ENCODE measurements around the gene RPS2.

The RPS2 gene

DNA sequence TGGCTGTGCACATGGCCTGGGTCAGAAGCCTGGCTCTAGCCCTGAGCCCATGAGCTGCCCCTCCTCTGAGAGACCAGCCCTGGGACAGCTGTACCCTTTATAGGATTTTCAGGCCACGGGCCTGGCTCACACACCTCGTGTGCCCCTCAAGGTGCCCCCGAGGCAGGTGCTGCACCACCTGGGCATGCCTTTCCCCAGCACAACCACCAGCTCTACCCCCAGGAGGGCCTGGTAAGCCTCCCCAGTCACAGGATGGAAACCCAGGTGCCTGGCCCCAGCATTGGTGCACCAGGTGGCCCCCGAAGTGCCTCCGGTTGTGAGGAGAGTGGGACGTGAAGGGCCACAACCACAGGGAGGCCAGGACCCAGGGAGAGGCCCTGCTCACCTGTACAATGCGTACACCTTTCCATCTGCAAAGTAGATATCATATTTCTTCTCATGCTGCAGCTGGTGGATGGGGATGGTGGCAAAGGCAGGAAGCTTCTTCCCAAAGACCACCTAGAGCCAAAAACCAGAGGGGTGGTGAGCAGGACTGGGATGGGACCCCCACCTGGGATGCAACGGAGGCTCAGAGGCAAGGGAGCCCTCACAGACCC is 38.7 kb upstream of the RPS2 start:
- peaks cover 44% of the 10 kb centered on the region for H3K79me2 ChIP-seq (ENCODE audit: insufficient read depth, low read length)
- H3K4me2 ChIP-seq (ENCODE audit: low read depth, low read length, poor library complexity, severe bottlenecking), result no peak overlapping the region
- no peaks in the 10 kb centered on the region for H3K27me3 ChIP-seq (ENCODE audit: insufficient read depth, low read length, poor library complexity, severe bottlenecking)
- no peak for TF ChIP-seq EZH2phosphoT487 (IDR thresholded peaks at IDR 0.05; ENCODE audit: borderline replicate concordance)
- TF ChIP-seq, protein P1, sequence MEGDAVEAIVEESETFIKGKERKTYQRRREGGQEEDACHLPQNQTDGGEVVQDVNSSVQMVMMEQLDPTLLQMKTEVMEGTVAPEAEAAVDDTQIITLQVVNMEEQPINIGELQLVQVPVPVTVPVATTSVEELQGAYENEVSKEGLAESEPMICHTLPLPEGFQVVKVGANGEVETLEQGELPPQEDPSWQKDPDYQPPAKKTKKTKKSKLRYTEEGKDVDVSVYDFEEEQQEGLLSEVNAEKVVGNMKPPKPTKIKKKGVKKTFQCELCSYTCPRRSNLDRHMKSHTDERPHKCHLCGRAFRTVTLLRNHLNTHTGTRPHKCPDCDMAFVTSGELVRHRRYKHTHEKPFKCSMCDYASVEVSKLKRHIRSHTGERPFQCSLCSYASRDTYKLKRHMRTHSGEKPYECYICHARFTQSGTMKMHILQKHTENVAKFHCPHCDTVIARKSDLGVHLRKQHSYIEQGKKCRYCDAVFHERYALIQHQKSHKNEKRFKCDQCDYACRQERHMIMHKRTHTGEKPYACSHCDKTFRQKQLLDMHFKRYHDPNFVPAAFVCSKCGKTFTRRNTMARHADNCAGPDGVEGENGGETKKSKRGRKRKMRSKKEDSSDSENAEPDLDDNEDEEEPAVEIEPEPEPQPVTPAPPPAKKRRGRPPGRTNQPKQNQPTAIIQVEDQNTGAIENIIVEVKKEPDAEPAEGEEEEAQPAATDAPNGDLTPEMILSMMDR (conservative IDR thresholded peaks at IDR 0.05; ENCODE audit: low read length), result no peak
- H3K9me2 ChIP-seq (replicated peaks; ENCODE audit: low read depth, low read length), result no peaks in the 10 kb centered on the region
- no peaks in the 10 kb centered on the region for H3K9me3 ChIP-seq (ENCODE audit: insufficient read depth, low read depth, low read length)
- no peak overlapping the region for H3K4me3 ChIP-seq (ENCODE audit: low read length, poor library complexity, severe bottlenecking)
- no peak overlapping the region for H2AFZ ChIP-seq (ENCODE audit: low read length)
- no peaks in the 10 kb centered on the region for H3F3A ChIP-seq (ENCODE audit: low read depth)
- H3K4me1 ChIP-seq (ENCODE audit: insufficient read depth, low read length, poor library complexity, severe bottlenecking), result peaks cover 4% of the 10 kb centered on the region
- peaks cover 28% of the 10 kb centered on the region; the same call in 1 of the 2 replicates for H3K36me3 ChIP-seq (ENCODE audit: insufficient read depth, low read length)
- H3K9ac ChIP-seq (ENCODE audit: low read depth, low read length, poor library complexity, severe bottlenecking), result no peak overlapping the region
- peaks cover 15% of the 10 kb centered on the region for H4K20me1 ChIP-seq (ENCODE audit: insufficient read depth, low read length, poor library complexity, severe bottlenecking)

DNA sequence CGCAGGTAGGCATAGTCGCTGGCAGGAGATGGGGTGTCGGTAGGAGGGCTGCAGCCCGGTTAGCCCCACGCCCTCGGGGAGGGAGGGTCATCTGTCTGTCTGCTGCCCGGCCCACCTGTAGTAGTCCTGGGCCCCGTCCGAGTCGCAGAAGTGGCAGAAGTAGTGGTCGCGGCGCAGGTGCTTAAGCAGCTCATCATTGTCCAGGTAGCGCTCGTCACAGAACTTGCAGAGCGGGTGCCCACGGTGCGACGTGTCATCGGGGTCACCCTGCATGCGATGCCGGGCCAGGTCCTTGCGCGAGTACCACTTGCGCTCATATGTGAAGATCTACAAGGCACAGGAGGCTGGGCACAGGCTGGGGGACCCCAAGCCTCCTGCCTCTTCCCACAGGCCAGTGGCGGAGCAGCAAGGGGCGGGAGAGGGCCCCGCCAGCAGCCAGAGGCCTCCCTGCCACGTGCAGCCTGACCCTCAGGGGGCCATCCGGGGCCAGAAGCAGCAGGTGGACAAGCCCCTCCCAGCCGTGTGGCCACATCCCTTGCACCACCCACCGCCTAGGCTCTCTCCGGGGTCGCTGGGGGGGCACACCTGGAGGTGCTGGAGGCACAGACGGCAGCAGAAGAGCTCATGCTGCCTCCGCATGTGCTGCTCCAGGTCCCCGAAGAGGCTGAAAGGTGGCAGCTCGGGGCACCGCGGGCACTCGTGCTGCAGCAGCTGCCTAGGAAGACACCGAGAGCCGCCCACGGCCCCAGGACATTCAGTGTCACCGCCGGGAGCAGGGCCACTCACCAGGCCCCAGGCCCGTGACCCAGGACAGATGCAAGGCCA is 38.0 kb upstream of the RPS2 start:
- peaks cover 37% of the 10 kb centered on the region for H3K79me2 ChIP-seq (ENCODE audit: insufficient read depth, low read length)

DNA sequence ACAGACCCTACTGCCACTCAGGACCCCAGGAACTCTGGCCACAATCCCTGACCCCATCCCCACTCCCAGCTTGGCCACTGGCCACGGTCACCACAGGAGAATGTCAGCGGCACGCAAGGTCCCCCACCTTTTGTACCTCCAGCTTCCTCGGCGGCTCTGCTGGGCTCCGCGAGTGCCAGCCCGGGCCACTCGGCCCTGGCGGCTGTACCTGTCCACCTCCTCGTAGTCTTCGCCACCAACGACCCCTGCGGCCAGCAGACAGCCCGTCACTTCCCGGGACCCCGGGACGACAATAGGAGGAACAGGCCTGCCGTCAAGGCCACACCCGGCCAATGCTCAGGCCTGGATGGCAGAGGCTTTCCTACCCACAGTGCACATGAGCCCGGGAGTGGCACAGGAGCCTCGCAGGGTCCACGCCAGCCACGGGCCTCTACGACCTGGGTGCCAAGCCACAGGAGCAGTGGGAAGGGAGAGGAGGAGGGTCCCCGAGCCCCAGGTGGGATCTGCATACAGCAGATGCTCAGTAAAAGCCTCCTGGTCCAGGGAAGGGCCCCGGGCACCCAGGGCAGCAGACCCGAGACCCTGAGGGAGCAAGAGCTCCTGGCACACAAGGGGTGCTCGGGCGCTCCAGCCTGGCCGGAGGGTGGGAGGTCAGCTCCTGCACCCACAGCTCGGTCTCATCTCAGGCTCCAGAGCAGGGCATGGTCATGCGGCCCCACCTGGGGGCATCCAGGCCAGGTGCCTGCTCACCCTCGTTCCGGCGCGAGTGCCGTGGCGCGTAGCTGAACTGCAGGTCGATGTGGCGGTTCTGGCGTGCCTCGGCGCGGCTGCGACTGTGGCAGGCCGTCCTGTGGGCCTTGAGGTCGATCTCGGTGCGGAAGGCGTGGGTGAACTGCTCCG is 37.1 kb upstream of the RPS2 start:
- H3F3A ChIP-seq (ENCODE audit: low read depth), result no peaks in the 10 kb centered on the region
- TF ChIP-seq EZH2phosphoT487 (IDR thresholded peaks at IDR 0.05; ENCODE audit: borderline replicate concordance), result no peak
- TF ChIP-seq, protein P1 (conservative IDR thresholded peaks at IDR 0.05; ENCODE audit: low read length), result no peak
- H3K36me3 ChIP-seq (ENCODE audit: insufficient read depth, low read length), result peaks cover 31% of the 10 kb centered on the region; the same call in 1 of the 2 replicates
- H4K20me1 ChIP-seq (ENCODE audit: insufficient read depth, low read length, poor library complexity, severe bottlenecking), result peaks cover 4% of the 10 kb centered on the region
- H3K4me3 ChIP-seq (ENCODE audit: low read length, poor library complexity, severe bottlenecking), result no peak overlapping the region
- no peak overlapping the region for H3K4me2 ChIP-seq (ENCODE audit: low read depth, low read length, poor library complexity, severe bottlenecking)
- H3K9me3 ChIP-seq (ENCODE audit: insufficient read depth, low read depth, low read length), result no peaks in the 10 kb centered on the region
- no peaks in the 10 kb centered on the region for H3K27me3 ChIP-seq (ENCODE audit: insufficient read depth, low read length, poor library complexity, severe bottlenecking)
- peaks cover 28% of the 10 kb centered on the region for H3K79me2 ChIP-seq (ENCODE audit: insufficient read depth, low read length)
- H3K9ac ChIP-seq (ENCODE audit: low read depth, low read length, poor library complexity, severe bottlenecking), result no peak overlapping the region
- no peaks in the 10 kb centered on the region for H3K4me1 ChIP-seq (ENCODE audit: insufficient read depth, low read length, poor library complexity, severe bottlenecking)
- no peak overlapping the region for H2AFZ ChIP-seq (ENCODE audit: low read length)
- no peaks in the 10 kb centered on the region for H3K9me2 ChIP-seq (replicated peaks; ENCODE audit: low read depth, low read length)

More for the DNA sequence above, 38.0 kb upstream of the RPS2 start:
- H3K4me2 ChIP-seq (ENCODE audit: low read depth, low read length, poor library complexity, severe bottlenecking), result no peak overlapping the region
- H3K27me3 ChIP-seq (ENCODE audit: insufficient read depth, low read length, poor library complexity, severe bottlenecking), result no peaks in the 10 kb centered on the region
- H3K4me3 ChIP-seq (ENCODE audit: low read length, poor library complexity, severe bottlenecking), result no peak overlapping the region
- peaks cover 8% of the 10 kb centered on the region for H4K20me1 ChIP-seq (ENCODE audit: insufficient read depth, low read length, poor library complexity, severe bottlenecking)
- no peaks in the 10 kb centered on the region for H3K9me2 ChIP-seq (replicated peaks; ENCODE audit: low read depth, low read length)
- H3K9ac ChIP-seq (ENCODE audit: low read depth, low read length, poor library complexity, severe bottlenecking), result no peak overlapping the region
- H3K9me3 ChIP-seq (ENCODE audit: insufficient read depth, low read depth, low read length), result no peaks in the 10 kb centered on the region
- TF ChIP-seq, protein P1 (conservative IDR thresholded peaks at IDR 0.05; ENCODE audit: low read length), result no peak
- TF ChIP-seq EZH2phosphoT487 (IDR thresholded peaks at IDR 0.05; ENCODE audit: borderline replicate concordance), result no peak
- H3F3A ChIP-seq (ENCODE audit: low read depth), result no peaks in the 10 kb centered on the region
- H2AFZ ChIP-seq (ENCODE audit: low read length), result no peak overlapping the region
- H3K36me3 ChIP-seq (ENCODE audit: insufficient read depth, low read length), result peaks cover 28% of the 10 kb centered on the region; the same call in 1 of the 2 replicates
- H3K4me1 ChIP-seq (ENCODE audit: insufficient read depth, low read length, poor library complexity, severe bottlenecking), result no peaks in the 10 kb centered on the region
